Measurements from ENCODE around the gene HLA-DOB.

GRCh38 chr6:32858194-32858593 lies 41.4 kb upstream of the HLA-DOB start:
- TF ChIP-seq CTCF (IDR thresholded peaks at IDR 0.05; ENCODE audit: borderline replicate concordance, extremely low read depth, low read length, poor library complexity, severe bottlenecking) (no peak), EZH2 (IDR thresholded peaks at IDR 0.05; ENCODE audit: borderline replicate concordance, low read depth, low read length, severe bottlenecking) (no peak)
